Fibroblast of lung (primary cell): ENCODE results near the gene KIF3A.

Experiments
- CTCF ChIP-seq, 2 donors: IDR thresholded peaks in 1 of 2; conservative IDR thresholded peaks in 1 of 2; 1 replicate in 1 of 2; 2 replicates in 1 of 2; pipeline ENCODE4 v1.5.1; 2011 to 2012; ENCODE audit warnings: low read length in 2 of 2, control low read depth in 1 of 2, inconsistent platforms in 1 of 2, low read depth in 1 of 2, mild to moderate bottlenecking in 1 of 2
- EZH2 ChIP-seq: IDR thresholded peaks from 2 replicates; pipeline ENCODE4 v1.5.1; 2012; ENCODE audit warnings: low read length, control low read depth, mild to moderate bottlenecking; ENCODE audit errors: missing control alignments

GRCh38 chr5:132687995-132688394, 49.4 kb downstream of the KIF3A start:
- no peak for TF ChIP-seq EZH2
- TF ChIP-seq CTCF (conservative IDR thresholded peaks at IDR 0.05 in 1 of 2, IDR thresholded peaks at IDR 0.05 in 1 of 2; ENCODE audit: low read depth in 1 of 2, low read length in 2 of 2): no peak
